ENCODE data around the gene PFKFB3.

- TF ChIP-seq ZNF146 (CRISPR knock-in tag; IDR thresholded peaks at IDR 0.05; ENCODE audit: unreplicated experiment) (no peak), CHD4 (IDR thresholded peaks at IDR 0.05; ENCODE audit: insufficient read depth, insufficient replicate concordance, low read depth, low read length, poor library complexity, severe bottlenecking) (no peak), KDM4B (IDR thresholded peaks at IDR 0.05; ENCODE audit: borderline replicate concordance in 2 of 2, low read depth in 1 of 2) (no peak), RHOXF2B (CRISPR knock-in tag; conservative IDR thresholded peaks at IDR 0.05) (no peak), SMC3 (conservative IDR thresholded peaks at IDR 0.05; ENCODE audit: insufficient read depth, low read depth, low read length) (no peak), TEAD4 (IDR thresholded peaks at IDR 0.05; ENCODE audit: low read length) (no peak), TEAD4 (CRISPR knock-in tag; IDR thresholded peaks at IDR 0.05; ENCODE audit: borderline replicate concordance) (no peak), CTCF (IDR thresholded peaks at IDR 0.05 in 2 of 3, conservative IDR thresholded peaks at IDR 0.05 in 1 of 3; ENCODE audit: insufficient read depth in 2 of 3, low read depth in 1 of 3, low read length in 3 of 3) (no peak), ZNF263 (CRISPR knock-in tag; IDR thresholded peaks at IDR 0.05; ENCODE audit: borderline replicate concordance) (no peak), USF2 (CRISPR knock-in tag; IDR thresholded peaks at IDR 0.05) (no peak), NR4A1 (CRISPR knock-in tag; IDR thresholded peaks at IDR 0.05) (no peak), NR4A1 (tag; IDR thresholded peaks at IDR 0.05) (no peak), NR2F6 (CRISPR knock-in tag; IDR thresholded peaks at IDR 0.05) (no peak)
These were observed 37.5 kb downstream of the PFKFB3 start for GRCh38 chr10:6240254-6240653.
